Right lobe of liver (tissue), 4 donors: ENCODE measurements around the gene OR4X1.

Source experiments
- CTCF ChIP-seq, 4 donors: fragments of 200-600 bp in 3 of 4; fragments of 450-650 bp in 1 of 4; IDR thresholded peaks; one replicate each; pipeline versions ENCODE4 v1.5.1 to v1.8.0; 2016 to 2022; ENCODE audit warnings: antibody characterized with exemption in 4 of 4, mild to moderate bottlenecking in 2 of 4
- POLR2A ChIP-seq: fragments of 450-650 bp; IDR thresholded peaks from one replicate; pipeline ENCODE4 v1.6.1; 2017; ENCODE audit warnings: antibody characterized with exemption, mild to moderate bottlenecking
- donor health status: DM: no; HTN: no; CAD: no.
- donor health status: DM: no; HTN: no; CAD: no.
- donor health status: DM: no; HTN: yes; CAD: no.

- TF ChIP-seq CTCF (IDR thresholded peaks at IDR 0.05), result no peak
- TF ChIP-seq POLR2A, result no peak
These were observed at the start of gene OR4X1 for GRCh38 chr11:48263423-48263911.
